ENCODE measurements around the gene MED12L. TPM values are rescaled to one million over a fixed set of nuclear protein-coding genes. Genes with fewer than 3 reads are reported as not detected.

Gene MED12L
- total RNA-seq, 2 donors from 2014 or later: 15.5 to 28.9 TPM

DNA sequence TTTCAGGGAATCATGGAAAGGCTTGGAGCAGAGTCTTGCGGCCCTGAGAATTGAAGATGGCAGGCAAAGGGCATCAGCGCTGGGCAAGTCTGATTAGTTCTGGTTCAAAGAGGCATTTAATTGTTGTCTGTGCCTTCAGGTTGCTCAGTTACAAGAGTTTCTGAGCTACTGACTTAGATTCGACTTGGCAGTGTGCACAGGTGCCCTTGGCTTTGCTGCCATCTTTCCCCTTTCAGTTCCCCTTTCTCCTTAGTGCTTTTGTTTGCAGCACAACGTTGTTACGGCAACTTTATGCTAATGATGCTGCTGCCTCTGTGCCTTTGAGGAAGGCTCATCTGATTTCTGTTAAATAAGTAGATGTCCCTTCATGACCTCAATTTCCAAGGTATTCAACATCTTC lies 180.4 kb downstream of the MED12L start:
- no peaks in the 10 kb centered on the region for H3K27me3 ChIP-seq (ENCODE audit: control insufficient read depth, insufficient read depth, low read length, poor library complexity, severe bottlenecking)
- TF ChIP-seq CTCF (conservative IDR thresholded peaks at IDR 0.05): no peak
- WGBS, 2 experiments (ENCODE audit: insufficient coverage in 1 of 2, insufficient read length in 1 of 2): 64 to 76% methylated on average over 4 to 5 of the region's 5 CpGs
- peaks cover 11% of the 10 kb centered on the region for H3K4me1 Mint-ChIP-seq
- no peaks in the 10 kb centered on the region for H3K9me3 ChIP-seq (ENCODE audit: control insufficient read depth, low read length)
- no peak overlapping the region for H3K9ac ChIP-seq (ENCODE audit: extremely low read depth, low read length, poor library complexity, severe bottlenecking)
- H3K9me3 Mint-ChIP-seq: no peaks in the 10 kb centered on the region
- H3K36me3 ChIP-seq (ENCODE audit: control insufficient read depth, insufficient read depth, low read length): no peaks in the 10 kb centered on the region
- H3K27me3 Mint-ChIP-seq (ENCODE audit: insufficient read depth): no peaks in the 10 kb centered on the region
- H3K27ac Mint-ChIP-seq: no peak overlapping the region
- no peaks in the 10 kb centered on the region for H3K36me3 Mint-ChIP-seq (ENCODE audit: low read depth)
- H3K27ac ChIP-seq (ENCODE audit: low read depth, low read length): no peak overlapping the region
- DNase-seq: peak; percentile 62
- H3K4me3 Mint-ChIP-seq: no peak overlapping the region
- H3K4me1 ChIP-seq (ENCODE audit: control insufficient read depth, insufficient read depth, low read length): no peaks in the 10 kb centered on the region
- H3K4me3 ChIP-seq (ENCODE audit: low read length): no peak overlapping the region

GRCh38 chr3:151267066-151267465 lies 181.6 kb downstream of the MED12L start:
- H3K9me3 Mint-ChIP-seq: no peaks in the 10 kb centered on the region
- no peak for TF ChIP-seq CTCF (conservative IDR thresholded peaks at IDR 0.05)
- Histone ChIP-seq H3K36me3 (ENCODE audit: control insufficient read depth, insufficient read depth, low read length) (no peaks in the 10 kb centered on the region), H3K4me1 (ENCODE audit: control insufficient read depth, insufficient read depth, low read length) (no peaks in the 10 kb centered on the region), H3K4me3 (ENCODE audit: low read length) (no peak overlapping the region), H3K27ac (ENCODE audit: low read depth, low read length) (no peak overlapping the region), H3K9me3 (ENCODE audit: control insufficient read depth, low read length) (no peaks in the 10 kb centered on the region), H3K27me3 (ENCODE audit: control insufficient read depth, insufficient read depth, low read length, poor library complexity, severe bottlenecking) (no peaks in the 10 kb centered on the region), H3K9ac (ENCODE audit: extremely low read depth, low read length, poor library complexity, severe bottlenecking) (no peak overlapping the region)
- DNase-seq: no peak
- no peak overlapping the region for H3K4me3 Mint-ChIP-seq
- no peaks in the 10 kb centered on the region for H3K27me3 Mint-ChIP-seq (ENCODE audit: insufficient read depth)
- WGBS, 2 experiments (ENCODE audit: insufficient coverage in 1 of 2, insufficient read length in 1 of 2): 100% methylated on average over 1 of the region's 1 CpG; no CpG with 5 or more reads in 1 of the 2 experiments
- no peak overlapping the region for H3K27ac Mint-ChIP-seq
- H3K36me3 Mint-ChIP-seq (ENCODE audit: low read depth): no peaks in the 10 kb centered on the region
- peaks cover 13% of the 10 kb centered on the region for H3K4me1 Mint-ChIP-seq

GRCh38 chr3:151268267-151269235 lies 183.1 kb downstream of the MED12L start:
- H3K9me3 Mint-ChIP-seq: no peaks in the 10 kb centered on the region
- no peak overlapping the region for H3K9ac ChIP-seq (ENCODE audit: extremely low read depth, low read length, poor library complexity, severe bottlenecking)
- H3K4me1 ChIP-seq (ENCODE audit: control insufficient read depth, insufficient read depth, low read length): no peaks in the 10 kb centered on the region
- H3K36me3 Mint-ChIP-seq (ENCODE audit: low read depth): peaks cover 3% of the 10 kb centered on the region
- no peaks in the 10 kb centered on the region for H3K27me3 Mint-ChIP-seq (ENCODE audit: insufficient read depth)
- peak overlapping the region; percentile 71 for H3K27ac Mint-ChIP-seq
- H3K36me3 ChIP-seq (ENCODE audit: control insufficient read depth, insufficient read depth, low read length): no peaks in the 10 kb centered on the region
- H3K27ac ChIP-seq (ENCODE audit: low read depth, low read length): no peak overlapping the region
- no peaks in the 10 kb centered on the region for H3K9me3 ChIP-seq (ENCODE audit: control insufficient read depth, low read length)
- H3K4me3 ChIP-seq (ENCODE audit: low read length): no peak overlapping the region
- DNase-seq: no peak
- no peaks in the 10 kb centered on the region for H3K27me3 ChIP-seq (ENCODE audit: control insufficient read depth, insufficient read depth, low read length, poor library complexity, severe bottlenecking)
- no peak for TF ChIP-seq CTCF (conservative IDR thresholded peaks at IDR 0.05)
- 96 to 98% methylated on average over 7 to 11 of the region's 11 CpGs for WGBS, 2 experiments (ENCODE audit: insufficient coverage in 1 of 2, insufficient read length in 1 of 2)
- H3K4me3 Mint-ChIP-seq: no peak overlapping the region
- peaks cover 8% of the 10 kb centered on the region for H3K4me1 Mint-ChIP-seq
